Endothelial cell of umbilical vein (primary cell): ENCODE results near the gene TP53TG5. TPM values are rescaled to one million over a fixed set of nuclear protein-coding genes. Genes with fewer than 3 reads are reported as not detected.

Source experiments
- BruUV-seq: library from RNA; stranded (reverse); fragments of 400-500 nt; replicated peaks from 2 replicates; lab custom pipeline; 2021; lab: Mats Ljungman, UMichigan
- CTCF ChIA-PET: fragments of 300-600, 350-600 bp; sonication (Branson Sonifier 250); formaldehyde crosslinking; loops from one replicate; lab custom pipeline; 2021; ENCODE audit warnings: antibody characterized with exemption, inconsistent platforms; lab: Charles Lee
- POLR2A ChIA-PET: fragments of 300-600, 350-600 bp; sonication (Branson Sonifier 250); formaldehyde crosslinking; loops from one replicate; lab custom pipeline; 2021; ENCODE audit warnings: antibody characterized with exemption, inconsistent platforms; lab: Charles Lee
- DNase-seq: peaks from one replicate; pipeline ENCODE4 v3.0.0-alpha.2; 2011; ENCODE audit warnings: low read depth, low spot score
- FAIRE-seq: peaks from 2 replicates; lab custom pipeline; 2011; peaks lifted over from hg19 to GRCh38; lab: Jason Lieb, UNC
- H2AFZ ChIP-seq: 2 replicates; pipeline ENCODE4 v1.6.0; 2012; ENCODE audit warnings: low read depth, low read length, control low read depth, inconsistent platforms
- H3K27ac ChIP-seq: 2 replicates; pipeline ENCODE4 v1.5.1; 2011; ENCODE audit warnings: low read depth, mild to moderate bottlenecking, control low read depth, low read length, moderate library complexity; ENCODE audit not compliant: insufficient read depth
- H3K27me3 ChIP-seq, 2 experiments: 2 replicates each; pipeline versions ENCODE4 v1.6.0 to v1.6.1; 2011; ENCODE audit warnings: low read length in 2 of 2, mixed read lengths in 1 of 2; ENCODE audit not compliant: control insufficient read depth in 2 of 2, insufficient read depth in 2 of 2
- H3K36me3 ChIP-seq, 2 experiments: 2 replicates in 1 of 2; 3 replicates in 1 of 2; pipeline ENCODE4 v1.5.1; 2011; ENCODE audit warnings: low read length in 2 of 2, mild to moderate bottlenecking in 1 of 2, moderate library complexity in 1 of 2; ENCODE audit not compliant: control insufficient read depth in 2 of 2, insufficient read depth in 2 of 2; ENCODE audit errors: extremely low read depth in 1 of 2
- H3K4me1 ChIP-seq: 3 replicates; pipeline ENCODE4 v1.5.1; 2011; ENCODE audit warnings: mild to moderate bottlenecking, low read length; ENCODE audit not compliant: control insufficient read depth, insufficient read depth; ENCODE audit errors: extremely low read depth
- H3K4me2 ChIP-seq: 2 replicates; pipeline ENCODE4 v1.6.1; 2011; ENCODE audit warnings: low read length, control low read depth, mixed read lengths; ENCODE audit not compliant: insufficient read depth
- H3K4me3 ChIP-seq, 3 experiments: fragments of 200-600 bp in 1 of 3; sonication (generic), shearing (Covaris generic) in 1 of 3; replicated peaks in 1 of 3; 2 replicates each; pipeline ENCODE4 v1.5.1; 2011 to 2016; ENCODE audit warnings: control low read depth in 3 of 3, low read length in 3 of 3, mild to moderate bottlenecking in 2 of 3, inconsistent platforms in 1 of 3, low read depth in 1 of 3, moderate library complexity in 1 of 3; ENCODE audit not compliant: insufficient read depth in 1 of 3
- H3K79me2 ChIP-seq: 2 replicates; pipeline ENCODE4 v1.6.0; 2012; ENCODE audit warnings: low read length, inconsistent platforms; ENCODE audit not compliant: control insufficient read depth, insufficient read depth
- H3K9ac ChIP-seq: replicated peaks from 2 replicates; pipeline ENCODE3; 2011; ENCODE audit warnings: low read length, control low read depth; ENCODE audit not compliant: insufficient read depth; ENCODE audit errors: extremely low read depth
- H3K9me1 ChIP-seq: replicated peaks from 3 replicates; pipeline ENCODE4 v1.6.0; 2011; ENCODE audit warnings: mild to moderate bottlenecking, low read length; ENCODE audit not compliant: control insufficient read depth, insufficient read depth; ENCODE audit errors: extremely low read depth
- H3K9me3 ChIP-seq: replicated peaks from 2 replicates; pipeline ENCODE4 v1.5.1; 2012; ENCODE audit warnings: low read length, inconsistent platforms; ENCODE audit not compliant: control insufficient read depth, insufficient read depth
- H4K20me1 ChIP-seq: replicated peaks from 2 replicates; pipeline ENCODE3; 2011; ENCODE audit warnings: mild to moderate bottlenecking, low read length; ENCODE audit not compliant: control insufficient read depth, insufficient read depth; ENCODE audit errors: extremely low read depth
- CTCF ChIP-seq, 2 donors: IDR thresholded peaks; 1 replicate in 1 of 2; 2 replicates in 1 of 2; pipeline ENCODE4 v1.5.1; 2011; ENCODE audit warnings: low read length in 2 of 2, mild to moderate bottlenecking in 2 of 2, moderate library complexity in 2 of 2, control low read depth in 1 of 2, inconsistent platforms in 1 of 2, low read depth in 1 of 2; ENCODE audit not compliant: insufficient read depth in 1 of 2; ENCODE audit errors: extremely low read depth in 1 of 2
- EZH2 ChIP-seq: IDR thresholded peaks from 2 replicates; pipeline ENCODE4 v1.6.1; 2012; ENCODE audit warnings: borderline replicate concordance, low read depth, mild to moderate bottlenecking, moderate library complexity, low read length, inconsistent platforms; ENCODE audit not compliant: severe bottlenecking
- FOS ChIP-seq: IDR thresholded peaks from 2 replicates; pipeline ENCODE4 v1.6.1; 2011; ENCODE audit warnings: mild to moderate bottlenecking, low read length, moderate library complexity, borderline replicate concordance; ENCODE audit not compliant: insufficient read depth
- GATA2 ChIP-seq: IDR thresholded peaks from 2 replicates; pipeline ENCODE4 v1.7.0; 2011; ENCODE audit warnings: low read depth, mild to moderate bottlenecking, moderate library complexity, mixed read lengths, low read length; ENCODE audit not compliant: insufficient read length, insufficient read depth
- JUN ChIP-seq: IDR thresholded peaks from 2 replicates; pipeline ENCODE4 v1.6.1; 2011; ENCODE audit warnings: borderline replicate concordance, low read depth; ENCODE audit not compliant: insufficient read length, insufficient read depth
- MAX ChIP-seq: IDR thresholded peaks from 2 replicates; pipeline ENCODE4 v1.6.1; 2011; ENCODE audit not compliant: insufficient read depth, insufficient read length
- MYC ChIP-seq: IDR thresholded peaks from one replicate; pipeline ENCODE4 v1.6.1; 2011; ENCODE audit warnings: mild to moderate bottlenecking, low read depth, low read length
- POLR2A ChIP-seq: IDR thresholded peaks from 2 replicates; pipeline ENCODE4 v1.6.1; 2012; ENCODE audit warnings: low read depth, mild to moderate bottlenecking, control low read depth, low read length
- POLR2AphosphoS5 ChIP-seq: IDR thresholded peaks from 2 replicates; pipeline ENCODE4 v1.6.1; 2012; ENCODE audit warnings: low read depth, mild to moderate bottlenecking, control low read depth, low read length, moderate library complexity; ENCODE audit not compliant: insufficient read depth
- dilution Hi-C: fragments of 300-500 bp; cut with MboI; formaldehyde crosslinking; loops from one replicate; pipeline ENCODE4 v1.15.0; 2019; ENCODE audit warnings: low sequenced_read_pairs; ENCODE audit not compliant: extremely low pct_ligation_motif_present
- intact Hi-C: fragments of 100-400 bp; cut with micrococcal nuclease; formaldehyde crosslinking; loops from one replicate; pipeline ENCODE4 v1.10.0; 2022
- polyA plus RNA-seq, 4 experiments: library from polyadenylated mRNA; depleted of rRNA in 3 of 4; stranded (reverse) in 3 of 4; unstranded in 1 of 4; fragments of >200 nt; gene quantifications; 2 replicates each; pipeline versions ENCODE4 v1.2.1 to v1.2.3, GENCODE V29; 2011 to 2012; ENCODE audit warnings: missing spikeins in 1 of 4
- total RNA-seq: library from RNA; stranded (reverse); gene quantifications from 2 replicates; pipeline ENCODE4 v1.2.3, GENCODE V29; 2021

TP53TG5 gene
- total and polyA plus RNA-seq, 2 donors (not counting 3 experiments of a cell fraction or from before 2014, with no cell fraction given) = not detected

GRCh38 chr20:45346291-45346718 is 31.8 kb downstream of the TP53TG5 start:
- Histone ChIP-seq H3K9ac (no peak overlapping the region), H3K4me3 (no peak overlapping the region), H3K36me3 (no peaks in the 10 kb centered on the region), H3K27me3 (no peaks in the 10 kb centered on the region), H3K9me1 (no peaks in the 10 kb centered on the region), H2AFZ (no peak overlapping the region), H3K4me2 (peak overlapping the region; percentile 89), H3K27ac (no peak overlapping the region), H3K9me3 (no peaks in the 10 kb centered on the region), H3K4me1 (peaks cover 64% of the 10 kb centered on the region), H4K20me1 (no peaks in the 10 kb centered on the region), H3K79me2 (peaks cover 59% of the 10 kb centered on the region)
- intact Hi-C loops (loop anchor here (10.0 kb wide), 1 partner anchor 568 kb away; the partner anchor contains the start of gene PLTP), dilution Hi-C loops (no loop called here)
- TF ChIP-seq POLR2A (no peak), POLR2AphosphoS5 (no peak), JUN (no peak), GATA2 (no peak), EZH2 (no peak), MAX (no peak), CTCF (IDR thresholded peaks at IDR 0.05; ENCODE audit: extremely low read depth in 1 of 2, insufficient read depth in 1 of 2, low read depth in 1 of 2, low read length in 2 of 2) (no peak), FOS (no peak), MYC (no peak)
- no peak for FAIRE-seq
- BruUV-seq = no TSS peak
- ChIA-PET POLR2A (interaction anchor here (0.9 to 3.5 kb wide), 5 partner anchors 11 to 27 kb away, joined by 5 to 52 read pairs (median 6); partner anchors contain the start of gene SYS1), CTCF (interaction anchor here (0.8 to 4.7 kb wide), 10 partner anchors 14 to 425 kb away, joined by 3 to 28 read pairs (median 6); partner anchors contain the start of gene SYS1)
- no peak for DNase-seq
